HCT116 (cell line): ENCODE results near the gene TPPP2. TPM values are rescaled to one million over a fixed set of nuclear protein-coding genes. Genes with fewer than 3 reads are reported as not detected.
A peak's percentile ranks its signal among the peaks of the same experiment; 100 is the strongest.

ENCODE experiments used
- ATAC-seq: fragments of 200-7000 bp; cut with Tn5 transposase; 2 replicates; pipeline ENCODE4 v1.9.1; 2020; ENCODE audit warnings: mild to moderate bottlenecking, moderate library complexity
- BruUV-seq: library from RNA; stranded (reverse); fragments of 400-500 nt; replicated peaks from 2 replicates; lab custom pipeline; 2021; lab: Mats Ljungman, UMichigan
- CTCF ChIA-PET: fragments of 300-600 bp; sonication (Branson Sonifier 250); formaldehyde crosslinking; loops from one replicate; lab custom pipeline; 2021; ENCODE audit warnings: antibody characterized with exemption; lab: Charles Lee
- POLR2A ChIA-PET: fragments of 300-600, 350-600 bp; sonication (Branson Sonifier 250); formaldehyde crosslinking; loops from one replicate; lab custom pipeline; 2021; ENCODE audit warnings: antibody characterized with exemption; lab: Charles Lee
- RAD21 ChIA-PET, 2 experiments: fragments of 300-600 bp; sonication (Branson Sonifier 250); formaldehyde crosslinking; loops; one replicate each; lab custom pipeline; 2023; ENCODE audit warnings: low total read pairs in 2 of 2; ENCODE audit not compliant: uncharacterized antibody in 2 of 2, unreplicated experiment in 2 of 2, low non-redundant PET in 1 of 2; lab: Charles Lee
- DNase-seq: peaks from one replicate; pipeline ENCODE4 v3.0.0-alpha.2; 2010; ENCODE audit warnings: low read depth, low spot score
- H2AFZ ChIP-seq: fragments of 200-600 bp; shearing (Covaris generic), sonication (generic); 2 replicates; pipeline ENCODE4 v1.6.1; 2017; ENCODE audit warnings: low read depth, mixed run types, mixed read lengths, antibody characterized with exemption, low read length; ENCODE audit not compliant: poor library complexity, severe bottlenecking
- H3K27ac ChIP-seq: 2 replicates; pipeline ENCODE4 v1.5.1; 2012; ENCODE audit warnings: low read depth, low read length
- H3K27me3 ChIP-seq: fragments of 200-600 bp; sonication (generic); 2 replicates; pipeline ENCODE4 v1.6.1; 2016; ENCODE audit warnings: mixed run types, low read length, mixed read lengths; ENCODE audit not compliant: insufficient read depth
- H3K36me3 ChIP-seq, 2 experiments: fragments of 200-500 bp in 1 of 2; fragments of 200-600 bp in 1 of 2; sonication (Bioruptor generic) in 1 of 2; sonication (generic) in 1 of 2; 2 replicates each; pipeline versions ENCODE4 v1.5.1 to v1.6.1; 2014 to 2016; ENCODE audit warnings: low read length in 2 of 2, inconsistent platforms in 1 of 2, mixed read lengths in 1 of 2, mixed run types in 1 of 2; ENCODE audit not compliant: insufficient read depth in 2 of 2, control insufficient read depth in 1 of 2
- H3K4me1 ChIP-seq, 2 experiments: fragments of 200-600 bp in 1 of 2; sonication (generic) in 1 of 2; 2 replicates each; pipeline versions ENCODE4 v1.5.1 to v1.6.1; 2012 to 2017; ENCODE audit warnings: low read length in 2 of 2, inconsistent platforms in 1 of 2, mild to moderate bottlenecking in 1 of 2, mixed read lengths in 1 of 2, mixed run types in 1 of 2, moderate library complexity in 1 of 2; ENCODE audit not compliant: insufficient read depth in 2 of 2, control insufficient read depth in 1 of 2
- H3K4me2 ChIP-seq: fragments of 200-600 bp; sonication (generic); 2 replicates; pipeline ENCODE4 v1.6.1; 2017; ENCODE audit warnings: mixed run types, low read length, mixed read lengths
- H3K4me3 ChIP-seq, 2 experiments: fragments of 200-600 bp in 1 of 2; sonication (generic) in 1 of 2; replicated peaks in 1 of 2; 2 replicates each; pipeline ENCODE4 v1.5.1; 2011 to 2016; ENCODE audit warnings: low read length in 2 of 2, control low read depth in 1 of 2, low read depth in 1 of 2, mild to moderate bottlenecking in 1 of 2, mixed read lengths in 1 of 2, mixed run types in 1 of 2
- H3K79me2 ChIP-seq: fragments of 200-600 bp; sonication (generic); 2 replicates; pipeline ENCODE4 v1.6.1; 2017; ENCODE audit warnings: mild to moderate bottlenecking, mixed run types, low read length, moderate library complexity, mixed read lengths; ENCODE audit not compliant: insufficient read depth
- H3K9ac ChIP-seq: fragments of 200-600 bp; sonication (generic); 2 replicates; pipeline ENCODE4 v1.6.1; 2016; ENCODE audit warnings: low read length, mixed read lengths
- H3K9me2 ChIP-seq: fragments of 200-600 bp; sonication (generic), shearing (Covaris generic); 2 replicates; pipeline ENCODE4 v1.6.1; 2017; ENCODE audit warnings: mixed run types, mild to moderate bottlenecking, moderate library complexity; ENCODE audit not compliant: insufficient read depth
- H3K9me3 ChIP-seq, 2 experiments: fragments of 200-500 bp in 1 of 2; fragments of 200-600 bp in 1 of 2; sonication (Bioruptor generic) in 1 of 2; sonication (generic) in 1 of 2; 2 replicates each; pipeline ENCODE4 v1.6.1; 2014 to 2017; ENCODE audit warnings: low read length in 2 of 2, mixed read lengths in 2 of 2, inconsistent platforms in 1 of 2, low read depth in 1 of 2, mild to moderate bottlenecking in 1 of 2, mixed run types in 1 of 2, moderate library complexity in 1 of 2; ENCODE audit not compliant: control insufficient read depth in 1 of 2, insufficient read depth in 1 of 2
- H4K20me1 ChIP-seq: fragments of 200-600 bp; sonication (generic), shearing (Covaris generic); 2 replicates; pipeline ENCODE4 v1.6.1; 2017; ENCODE audit warnings: mixed run types, mild to moderate bottlenecking, moderate library complexity; ENCODE audit not compliant: insufficient read depth
- ATF3 ChIP-seq: IDR thresholded peaks from 2 replicates; pipeline ENCODE4 v1.6.1; 2012
- CBX3 ChIP-seq: IDR thresholded peaks from 2 replicates; pipeline ENCODE4 v1.6.1; 2012; ENCODE audit warnings: low read depth
- ELF1 ChIP-seq: IDR thresholded peaks from 2 replicates; pipeline ENCODE4 v1.6.1; 2012; ENCODE audit warnings: low read depth, borderline replicate concordance
- EZH2 ChIP-seq: fragments of 200-600 bp; sonication (generic); IDR thresholded peaks from 2 replicates; pipeline ENCODE4 v1.6.1; 2017; ENCODE audit warnings: antibody characterized with exemption, mixed run types
- FOSL1 ChIP-seq: IDR thresholded peaks from 2 replicates; pipeline ENCODE4 v1.6.1; 2012; ENCODE audit warnings: low read depth
- JUND ChIP-seq: IDR thresholded peaks from 2 replicates; pipeline ENCODE4 v1.6.1; 2012
- MAX ChIP-seq: IDR thresholded peaks from 2 replicates; pipeline ENCODE4 v1.6.1; 2012
- SP1 ChIP-seq: IDR thresholded peaks from 2 replicates; pipeline ENCODE4 v1.6.1; 2012; ENCODE audit warnings: low read depth
- TCF7L2 ChIP-seq: IDR thresholded peaks from 2 replicates; pipeline ENCODE4 v1.7.0; 2011; ENCODE audit warnings: borderline replicate concordance, inconsistent platforms; ENCODE audit not compliant: insufficient read depth, insufficient read length; ENCODE audit errors: extremely low read depth
- ZNF274 ChIP-seq: fragments of 200-500 bp; sonication (Bioruptor generic); IDR thresholded peaks from 2 replicates; pipeline ENCODE4 v1.6.1; 2014; ENCODE audit warnings: mild to moderate bottlenecking, low read depth, low read length, inconsistent platforms
- intact Hi-C: fragments of 100-400 bp; cut with micrococcal nuclease; formaldehyde crosslinking; loops from 2 replicates; pipeline ENCODE4 v1.10.0; 2022
- total RNA-seq: library from RNA; stranded (reverse); gene quantifications from one replicate; pipeline ENCODE4 v1.2.1, GENCODE V29; 2021; ENCODE audit not compliant: unreplicated experiment
- TF ChIP-seq, protein P1 (sequence below): IDR thresholded peaks from 2 replicates; pipeline ENCODE4 v1.6.1; 2012; ENCODE audit warnings: low read depth

TPPP2 gene
- total RNA-seq, 1 experiment from 2014 or later: not detected

GRCh38 chr14:20986811-20987210 lies 43.2 kb upstream of the TPPP2 start:
- intact Hi-C loops: loop anchor here (5.0 kb wide), 1 partner anchor 305 kb away; the partner anchor contains the start of gene RNASE4
- RAD21 ChIA-PET: no interaction called here

GRCh38 chr14:20988717-20989470 lies 41.1 kb upstream of the TPPP2 start:
- RAD21 ChIA-PET: no interaction called here
- Histone ChIP-seq H3K9me3 (no peaks in the 10 kb centered on the region), H3K36me3 (peaks cover 17 to 18% of the 10 kb centered on the region in 2 experiments; a peak in 3 of 4 replicates), H2AFZ (no peak overlapping the region), H3K4me1 (peaks cover 15 to 32% of the 10 kb centered on the region in 2 experiments), H3K9ac (peak overlapping the region; percentile 36; the same call in 1 of the 2 replicates), H4K20me1 (no peaks in the 10 kb centered on the region), H3K9me2 (no peaks in the 10 kb centered on the region), H3K27ac (peak overlapping the region; percentile 75), H3K4me2 (peak overlapping the region; percentile 80), H3K27me3 (no peaks in the 10 kb centered on the region), H3K79me2 (peaks cover 32% of the 10 kb centered on the region), H3K4me3 (peak overlapping the region; percentile 43 to 69)
- intact Hi-C loops: loop anchor here (5.0 kb wide), 1 partner anchor 307 kb away; the partner anchor contains the start of gene RNASE4
- BruUV-seq: TSS peak; percentile 94
- DNase-seq: no peak
- no peak for ATAC-seq
- CTCF ChIA-PET: interaction anchor here (0.6 to 1.6 kb wide), 3 partner anchors 14 to 26 kb away, joined by 3 to 6 read pairs (median 5); no protein-coding TSS in a partner anchor
- POLR2A ChIA-PET: interaction anchor here (1.2 kb wide), 1 partner anchor 17 kb away, joined by 3 read pairs; no protein-coding TSS in a partner anchor
- TF ChIP-seq EZH2: no peak
- no peak for TF ChIP-seq ATF3
- no peak for TF ChIP-seq MAX
- TF ChIP-seq CBX3: no peak
- TF ChIP-seq, protein P1, sequence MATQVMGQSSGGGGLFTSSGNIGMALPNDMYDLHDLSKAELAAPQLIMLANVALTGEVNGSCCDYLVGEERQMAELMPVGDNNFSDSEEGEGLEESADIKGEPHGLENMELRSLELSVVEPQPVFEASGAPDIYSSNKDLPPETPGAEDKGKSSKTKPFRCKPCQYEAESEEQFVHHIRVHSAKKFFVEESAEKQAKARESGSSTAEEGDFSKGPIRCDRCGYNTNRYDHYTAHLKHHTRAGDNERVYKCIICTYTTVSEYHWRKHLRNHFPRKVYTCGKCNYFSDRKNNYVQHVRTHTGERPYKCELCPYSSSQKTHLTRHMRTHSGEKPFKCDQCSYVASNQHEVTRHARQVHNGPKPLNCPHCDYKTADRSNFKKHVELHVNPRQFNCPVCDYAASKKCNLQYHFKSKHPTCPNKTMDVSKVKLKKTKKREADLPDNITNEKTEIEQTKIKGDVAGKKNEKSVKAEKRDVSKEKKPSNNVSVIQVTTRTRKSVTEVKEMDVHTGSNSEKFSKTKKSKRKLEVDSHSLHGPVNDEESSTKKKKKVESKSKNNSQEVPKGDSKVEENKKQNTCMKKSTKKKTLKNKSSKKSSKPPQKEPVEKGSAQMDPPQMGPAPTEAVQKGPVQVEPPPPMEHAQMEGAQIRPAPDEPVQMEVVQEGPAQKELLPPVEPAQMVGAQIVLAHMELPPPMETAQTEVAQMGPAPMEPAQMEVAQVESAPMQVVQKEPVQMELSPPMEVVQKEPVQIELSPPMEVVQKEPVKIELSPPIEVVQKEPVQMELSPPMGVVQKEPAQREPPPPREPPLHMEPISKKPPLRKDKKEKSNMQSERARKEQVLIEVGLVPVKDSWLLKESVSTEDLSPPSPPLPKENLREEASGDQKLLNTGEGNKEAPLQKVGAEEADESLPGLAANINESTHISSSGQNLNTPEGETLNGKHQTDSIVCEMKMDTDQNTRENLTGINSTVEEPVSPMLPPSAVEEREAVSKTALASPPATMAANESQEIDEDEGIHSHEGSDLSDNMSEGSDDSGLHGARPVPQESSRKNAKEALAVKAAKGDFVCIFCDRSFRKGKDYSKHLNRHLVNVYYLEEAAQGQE: no peak
- no peak for TF ChIP-seq FOSL1
- TF ChIP-seq TCF7L2: no peak
- TF ChIP-seq ZNF274: no peak
- TF ChIP-seq ELF1: no peak

More at GRCh38 chr14:20986811-20987210, 43.2 kb upstream of the TPPP2 start:
- peak overlapping the region; percentile 70 for H3K4me2 ChIP-seq
- H3K36me3 ChIP-seq: peaks cover 1 to 2% of the 10 kb centered on the region in 2 experiments; a peak in 3 of 4 replicates
- POLR2A ChIA-PET: no interaction called here
- no peaks in the 10 kb centered on the region for H4K20me1 ChIP-seq
- no peaks in the 10 kb centered on the region for H3K27me3 ChIP-seq
- TF ChIP-seq EZH2 (no peak), SP1 (peak; percentile 35; the same call in 1 of the 2 replicates), FOSL1 (peak; percentile 83), JUND (peak; percentile 81), ATF3 (no peak)
- H2AFZ ChIP-seq: peak overlapping the region; percentile 92
- H3K27ac ChIP-seq: peak overlapping the region; percentile 12; the same call in 1 of the 2 replicates
- peaks cover 18% of the 10 kb centered on the region for H3K79me2 ChIP-seq
- BruUV-seq: no TSS peak
- no peaks in the 10 kb centered on the region for H3K9me2 ChIP-seq
- DNase-seq: peak; percentile 48
- H3K4me3 ChIP-seq: peak overlapping the region in 1 of 2 experiments; percentile 25; a peak in 1 of 4 replicates
- CTCF ChIA-PET: interaction anchor here (1.4 to 1.5 kb wide), 2 partner anchors 12 to 16 kb away, joined by 4 to 6 read pairs; no protein-coding TSS in a partner anchor
- ATAC-seq: no peak
- H3K4me1 ChIP-seq: peaks cover 15 to 32% of the 10 kb centered on the region in 2 experiments
- 0 out of 2 replicates have a peak overlapping the region, but pooled peaks have one; percentile 22 for H3K9ac ChIP-seq
- H3K9me3 ChIP-seq: no peaks in the 10 kb centered on the region
